Left hindlimb (tissue), 1 donor: ENCODE measurements around the gene SRGAP3.
A peak's percentile ranks its signal among the peaks of the same experiment; 100 is the strongest.

Experiments
- DNase-seq: peaks from one replicate; pipeline ENCODE4 v3.0.0-alpha.2; 2018

SRGAP3 gene

DNA sequence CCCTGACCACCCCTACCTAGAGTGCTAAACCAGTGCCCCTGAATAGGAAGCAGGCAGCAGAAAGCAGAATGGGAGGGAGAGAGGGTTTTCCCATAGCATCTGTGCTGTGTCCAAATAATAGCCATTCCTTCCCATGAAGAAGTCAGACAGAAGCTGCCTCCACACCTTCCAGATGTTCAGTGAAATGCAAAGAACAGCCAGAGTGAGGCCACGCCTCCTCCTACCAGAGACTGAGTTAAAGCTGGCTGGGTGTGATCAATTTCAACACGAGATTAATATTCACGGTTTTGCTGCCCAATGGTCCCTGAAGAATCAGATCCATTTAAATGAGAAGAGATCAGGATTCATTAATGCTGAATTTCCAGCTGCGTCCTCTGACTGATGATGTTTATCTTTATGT is 111.8 kb downstream of the SRGAP3 start:
- DNase-seq = no peak

DNA sequence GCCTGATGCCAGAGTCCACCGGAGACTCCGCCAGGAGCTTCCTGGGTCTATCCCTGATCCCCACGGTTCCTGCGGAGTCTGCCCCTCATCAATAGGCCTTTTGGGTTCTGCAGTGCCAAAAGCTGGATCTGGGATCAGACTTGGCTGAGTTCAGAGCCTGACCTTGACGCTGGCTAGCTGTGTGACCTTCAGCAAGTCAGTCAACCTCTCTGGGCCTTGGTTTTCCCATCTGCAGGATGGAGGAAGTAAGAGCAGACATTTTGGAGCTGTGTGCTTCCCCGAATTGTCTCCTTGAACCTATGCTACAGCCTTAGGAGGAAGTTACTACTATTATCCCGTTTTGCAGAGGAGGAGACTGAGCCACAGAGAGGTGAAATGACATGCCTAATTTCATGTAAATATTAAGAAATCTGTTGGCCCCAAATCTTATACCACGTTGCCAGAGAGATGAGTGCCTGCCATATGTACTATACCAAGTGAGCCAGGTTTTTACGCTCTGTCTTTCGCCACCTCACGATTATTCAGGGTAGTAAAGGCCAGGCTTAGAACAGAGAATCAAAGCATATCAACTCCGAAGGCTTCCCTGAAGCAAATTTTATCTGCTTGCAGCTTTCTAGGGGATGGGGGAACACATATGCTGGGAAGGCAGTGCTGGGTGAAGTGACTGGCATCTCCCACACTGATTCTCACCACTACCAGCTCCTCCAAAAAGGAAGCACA is 112.5 kb downstream of the SRGAP3 start:
- no peak for DNase-seq

DNA sequence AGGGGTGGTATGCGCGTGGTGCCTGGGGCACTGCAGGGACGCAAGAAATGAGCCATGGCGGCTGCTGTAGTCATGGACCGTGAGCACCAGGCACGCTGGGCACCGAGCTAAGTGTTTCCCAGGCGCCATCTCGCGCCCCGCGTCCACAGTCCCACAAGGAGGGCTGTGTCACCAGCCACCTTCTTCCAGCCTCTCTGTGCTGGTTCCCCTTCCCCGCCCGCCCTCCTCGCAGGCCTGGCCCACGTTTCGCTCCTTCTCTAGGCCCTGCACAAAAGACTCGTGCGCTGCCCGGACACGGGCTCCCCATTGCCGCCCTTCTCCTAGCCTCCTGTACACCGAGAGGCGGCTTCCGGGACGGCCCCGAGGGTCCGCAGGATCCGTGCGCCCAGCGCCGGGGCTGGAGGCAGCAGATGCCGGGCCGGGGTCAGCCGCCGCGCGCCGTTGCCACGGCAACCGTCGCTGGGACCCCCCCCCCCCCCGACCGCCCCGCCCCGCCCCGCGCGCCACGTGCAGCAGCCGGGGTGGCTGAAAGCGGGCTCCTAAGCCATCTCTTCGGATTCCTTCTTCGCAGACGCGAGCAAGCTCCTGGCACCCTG is 113.4 kb downstream of the SRGAP3 start:
- no peak for DNase-seq

DNA sequence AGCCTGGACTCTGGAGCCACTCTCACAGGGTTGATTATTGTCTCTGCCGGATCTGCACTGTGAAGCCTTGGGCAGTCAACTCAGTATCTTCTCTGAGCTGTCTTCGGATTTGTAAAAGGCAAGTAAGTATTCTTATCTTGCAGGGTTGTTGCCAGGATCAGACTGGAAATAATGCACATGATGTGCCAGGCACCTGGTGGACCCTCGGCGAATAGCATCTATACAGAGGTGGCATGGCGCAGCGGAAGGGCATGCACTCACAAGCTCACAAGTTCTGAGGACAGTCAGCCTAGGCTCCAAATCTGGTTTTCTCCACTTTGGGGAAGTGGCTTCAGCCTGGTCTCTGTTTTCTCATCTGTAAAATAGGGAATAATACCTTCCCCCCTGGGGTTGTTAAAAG is 113.9 kb downstream of the SRGAP3 start:
- DNase-seq = no peak

DNA sequence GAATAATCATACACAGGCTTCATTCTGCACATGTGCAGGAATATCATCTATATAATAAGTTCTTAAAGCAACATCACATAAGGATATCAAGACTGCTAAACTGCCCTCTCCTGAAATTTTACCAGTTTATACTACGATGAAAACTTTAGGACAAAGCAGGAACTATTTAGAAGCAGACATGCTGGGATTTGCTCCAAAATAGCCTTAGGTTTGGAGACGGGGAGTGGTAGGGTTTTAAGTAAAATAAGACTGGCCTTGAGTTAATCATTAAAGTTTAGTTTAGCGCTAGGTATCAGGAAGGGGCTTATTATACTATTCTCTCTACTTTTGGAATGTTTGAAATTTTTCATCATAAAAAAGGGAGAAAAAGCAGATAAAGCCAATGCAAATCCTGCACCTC is 115.8 kb downstream of the SRGAP3 start:
- no peak for DNase-seq

DNA sequence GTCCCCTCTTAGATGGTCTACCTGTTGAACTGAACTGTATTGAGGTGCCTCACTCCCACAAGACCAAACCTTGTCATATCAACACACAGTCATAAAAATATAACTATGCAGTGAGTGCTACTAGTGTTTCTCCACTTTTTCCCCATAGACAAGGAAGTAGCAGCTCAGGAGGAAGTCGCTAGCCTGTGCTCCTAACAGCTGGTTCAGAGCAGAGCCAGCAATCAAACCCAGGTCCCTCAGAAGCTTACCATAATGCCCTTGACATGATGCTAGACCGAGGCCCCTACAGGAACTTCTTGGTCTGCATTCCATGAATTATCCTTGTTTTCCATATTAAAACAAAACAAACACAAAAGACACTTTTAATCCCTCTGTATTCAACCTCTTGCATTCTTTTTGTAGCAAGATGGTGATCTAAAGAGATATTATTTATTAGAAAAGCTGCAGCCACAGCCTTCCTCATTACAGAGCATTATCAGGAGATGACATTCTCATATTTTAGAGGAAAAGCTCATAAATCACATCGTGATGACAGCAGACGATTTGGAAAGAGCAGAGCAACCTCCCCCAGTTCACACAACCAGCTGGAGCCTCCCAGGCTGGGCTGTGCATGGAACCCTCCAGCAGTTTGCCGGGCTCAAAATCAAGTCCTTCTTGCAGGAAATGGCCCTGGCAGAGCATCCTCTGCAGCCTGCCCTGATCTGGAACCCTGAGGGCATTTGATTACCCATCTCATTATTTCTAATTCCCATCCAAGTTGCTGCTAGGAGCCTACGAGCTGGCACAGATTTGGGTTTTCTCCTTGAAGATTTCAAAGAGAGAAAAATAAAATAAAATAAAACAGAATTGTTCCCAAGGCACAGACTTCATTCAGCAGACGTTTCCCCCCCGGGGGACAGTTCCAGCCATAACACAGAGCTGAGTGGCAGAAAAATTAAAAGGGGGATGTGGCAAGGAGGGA is 118.8 kb downstream of the SRGAP3 start:
- DNase-seq = no peak

DNA sequence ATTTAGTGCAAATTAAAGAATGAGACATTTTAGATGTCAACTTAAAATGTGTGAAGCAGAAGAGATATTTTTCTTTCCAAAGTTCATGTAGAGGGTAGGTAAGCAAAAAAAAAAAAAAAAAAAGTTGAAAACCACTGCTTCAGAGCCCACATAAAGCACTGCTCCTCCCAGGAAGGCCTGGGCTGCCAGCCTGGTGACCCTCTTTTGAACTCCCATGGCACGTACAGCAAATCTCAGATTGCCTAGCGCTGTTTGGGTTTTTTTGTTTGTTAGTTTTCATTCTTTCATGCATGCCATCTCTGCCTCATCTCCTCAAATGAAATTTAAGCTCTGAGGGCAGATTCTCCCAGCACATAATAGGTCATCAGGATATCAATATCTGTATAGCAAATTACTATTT is 120.1 kb downstream of the SRGAP3 start:
- DNase-seq = no peak

DNA sequence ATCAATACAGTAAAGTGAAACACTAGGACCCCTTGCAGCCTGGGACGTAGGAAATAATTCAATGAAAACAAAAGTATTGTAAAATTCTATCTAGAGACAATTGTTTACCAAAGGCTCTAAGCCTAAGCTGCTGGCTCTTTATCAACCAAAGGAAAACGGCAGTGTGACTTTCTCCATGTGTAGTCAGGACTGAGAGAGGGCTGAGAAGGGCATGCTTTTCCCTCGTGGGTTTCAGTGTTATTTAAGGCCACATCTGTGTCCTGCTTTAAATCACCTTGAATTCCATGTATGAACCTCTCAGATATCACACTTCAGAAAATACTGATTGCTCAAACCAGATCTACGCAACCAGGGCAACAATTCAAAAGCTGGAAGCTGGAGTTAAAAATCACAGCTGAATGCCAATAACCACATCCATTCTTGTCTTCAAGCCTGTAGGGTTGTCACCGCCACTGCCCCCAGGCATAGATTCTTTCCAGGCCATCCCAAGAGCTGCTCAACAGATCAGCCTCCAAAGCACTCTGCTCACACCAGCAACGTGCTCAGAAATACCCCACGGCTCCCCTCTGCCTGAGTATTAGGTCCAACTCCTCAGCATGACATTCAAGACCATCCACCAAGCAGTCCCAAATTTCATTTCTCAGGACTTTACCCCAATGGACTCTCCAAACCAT is 124.0 kb downstream of the SRGAP3 start:
- no peak for DNase-seq

DNA sequence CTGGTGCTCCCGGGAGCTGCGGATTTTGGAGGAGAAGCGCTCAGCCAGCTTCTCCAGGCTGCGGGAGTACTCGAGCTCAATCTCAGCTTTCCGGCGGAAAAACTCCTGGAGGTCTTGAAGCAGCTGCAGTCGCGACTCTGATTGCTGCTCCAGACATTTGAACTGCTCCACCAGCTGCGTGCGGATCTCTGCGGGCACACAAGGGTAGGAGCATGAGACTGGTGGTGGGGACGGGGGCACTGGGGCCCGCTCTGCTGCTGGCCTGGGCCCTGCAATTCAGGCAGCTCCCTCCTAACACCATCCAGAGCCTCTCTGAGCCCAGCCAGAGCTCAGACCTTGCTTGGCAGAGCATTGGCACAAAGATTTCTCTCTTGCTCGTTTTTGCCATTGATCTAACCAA is 124.7 kb downstream of the SRGAP3 start:
- no peak for DNase-seq

DNA sequence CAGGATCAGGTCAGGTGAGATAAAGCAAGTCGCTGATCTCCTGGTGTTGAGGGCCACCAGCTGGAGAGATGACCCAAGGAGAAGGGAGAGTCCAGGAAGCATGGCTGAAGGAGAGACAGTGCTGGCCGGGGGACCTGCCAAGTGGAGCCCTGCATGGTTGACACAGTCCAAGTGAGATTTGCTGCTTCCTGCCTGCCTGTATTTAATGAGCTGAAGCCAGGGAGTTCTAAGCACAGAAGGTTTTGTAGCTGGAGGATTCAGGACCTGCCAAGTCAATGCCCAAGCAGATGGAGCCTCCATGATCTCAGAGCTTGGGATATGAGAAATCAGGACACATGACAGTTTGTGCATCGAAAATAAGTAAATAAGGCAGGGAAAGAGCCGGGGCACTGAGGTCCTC is 125.6 kb downstream of the SRGAP3 start:
- DNase-seq = no peak

DNA sequence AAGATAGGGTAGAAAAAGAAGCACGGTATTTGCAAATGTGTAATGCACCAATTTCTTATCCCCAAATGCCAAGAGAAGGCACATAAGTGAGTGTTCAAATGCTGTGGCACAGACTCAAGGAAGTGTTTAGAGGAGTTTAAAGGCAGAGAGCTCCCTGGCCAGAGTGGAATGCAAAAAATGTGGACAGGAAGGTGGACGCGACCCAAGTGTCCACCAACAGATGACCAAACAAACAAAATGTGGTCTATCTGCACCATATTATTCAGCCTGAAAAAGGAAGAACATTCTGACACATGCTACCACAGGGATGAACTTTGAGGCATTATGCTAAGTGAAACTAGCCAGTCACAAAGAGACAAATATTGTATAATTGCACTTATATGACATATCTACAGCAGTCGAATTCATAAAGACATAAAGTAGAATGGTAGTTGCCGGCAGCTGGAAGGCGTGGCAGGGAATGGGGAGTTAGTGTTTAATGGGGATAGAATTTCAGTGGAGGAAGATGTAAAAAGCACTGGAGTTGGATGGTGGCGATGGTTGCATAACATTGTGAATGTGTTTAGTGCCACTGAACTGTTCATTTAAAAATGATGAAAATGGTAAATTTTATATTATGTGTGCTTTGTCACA is 126.6 kb downstream of the SRGAP3 start:
- no peak for DNase-seq

DNA sequence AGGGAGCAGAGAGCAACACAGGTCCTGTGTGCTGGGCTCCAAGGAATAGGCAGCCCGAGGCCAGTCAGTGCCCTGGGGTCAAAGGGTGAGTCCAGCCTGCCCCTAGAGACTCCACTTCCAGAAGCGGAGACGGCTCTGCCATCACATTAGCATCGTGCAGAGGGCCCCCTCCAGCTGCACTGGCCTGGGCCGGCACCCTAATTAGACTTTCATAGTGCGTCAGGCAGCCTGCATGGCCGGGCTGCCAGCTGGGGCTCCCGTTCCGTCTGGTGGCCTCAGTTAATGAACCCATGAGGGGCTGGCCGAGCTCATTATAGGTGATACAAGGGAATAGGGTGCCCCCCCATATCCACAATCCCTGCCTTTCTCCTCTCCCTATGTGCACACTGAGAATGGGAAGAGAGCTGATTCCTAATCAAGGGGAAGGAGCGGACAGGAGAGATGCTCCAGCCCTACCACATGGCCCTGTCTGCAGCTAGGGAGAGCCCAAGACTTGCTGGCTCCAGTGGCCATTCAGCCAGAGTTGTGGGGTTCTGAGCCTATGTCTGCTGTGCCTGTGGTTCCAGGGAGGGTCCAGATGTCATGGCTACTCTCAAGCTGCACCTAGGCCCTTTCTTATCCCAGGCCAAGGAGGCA is 128.0 kb downstream of the SRGAP3 start:
- DNase-seq = no peak

DNA sequence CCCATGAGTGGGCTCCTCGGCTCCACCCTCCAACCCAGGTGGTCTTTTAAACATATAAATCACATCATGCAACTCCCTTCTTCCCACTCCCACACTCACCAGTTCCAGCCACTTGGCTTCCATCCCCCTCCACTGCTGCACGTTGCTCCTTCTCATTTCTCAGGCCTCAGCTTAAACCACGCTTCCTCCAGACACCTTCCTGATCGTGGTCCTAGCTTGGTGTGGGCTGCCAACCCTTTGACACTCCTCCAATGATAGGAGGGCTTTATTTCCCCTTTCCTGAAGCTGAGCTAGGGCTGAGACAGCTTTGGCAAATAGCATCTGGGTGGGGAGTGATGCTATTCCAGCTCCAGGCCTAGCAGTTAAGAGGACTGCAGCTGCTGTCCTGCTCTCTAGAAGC is 130.1 kb downstream of the SRGAP3 start:
- DNase-seq = no peak

DNA sequence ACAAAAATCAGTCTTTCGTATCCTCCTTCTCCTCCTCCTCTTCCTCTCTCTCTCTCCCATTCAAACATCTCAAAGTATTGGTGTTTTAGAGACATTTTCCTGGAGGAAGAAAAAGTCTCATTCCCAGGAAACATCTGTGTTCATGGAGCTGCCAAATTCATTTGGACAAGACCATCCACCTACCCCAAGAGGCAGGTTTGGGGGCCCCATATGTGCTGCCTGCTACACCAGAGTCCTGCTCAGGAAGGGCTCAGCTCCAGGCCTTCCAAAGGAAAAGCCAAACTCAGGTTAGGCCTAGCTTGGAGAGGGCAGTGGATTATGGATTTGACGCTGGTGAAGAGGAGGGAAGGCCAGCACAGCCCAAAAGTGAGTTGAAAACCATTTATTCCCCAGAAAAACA is 131.2 kb downstream of the SRGAP3 start:
- DNase-seq = no peak

DNA sequence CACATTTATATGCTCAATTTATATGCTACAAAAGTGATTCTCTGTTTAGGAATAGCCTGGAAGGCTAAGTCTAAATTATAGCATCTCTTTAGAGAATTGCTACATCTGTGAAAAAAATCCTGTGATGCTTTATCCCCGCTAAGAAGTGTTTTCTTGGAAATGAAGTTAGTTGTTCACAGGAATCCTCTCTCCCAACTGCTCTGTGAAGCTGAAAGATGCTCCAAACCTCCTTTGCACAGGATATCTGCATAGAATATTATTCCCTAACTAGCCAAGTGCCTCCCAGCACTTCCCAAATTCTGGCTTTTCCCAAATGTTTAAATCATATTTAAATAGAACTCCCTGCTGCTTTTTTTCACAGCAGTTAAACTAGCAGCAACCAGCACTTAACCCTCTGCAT is 132.2 kb downstream of the SRGAP3 start:
- no peak for DNase-seq

DNA sequence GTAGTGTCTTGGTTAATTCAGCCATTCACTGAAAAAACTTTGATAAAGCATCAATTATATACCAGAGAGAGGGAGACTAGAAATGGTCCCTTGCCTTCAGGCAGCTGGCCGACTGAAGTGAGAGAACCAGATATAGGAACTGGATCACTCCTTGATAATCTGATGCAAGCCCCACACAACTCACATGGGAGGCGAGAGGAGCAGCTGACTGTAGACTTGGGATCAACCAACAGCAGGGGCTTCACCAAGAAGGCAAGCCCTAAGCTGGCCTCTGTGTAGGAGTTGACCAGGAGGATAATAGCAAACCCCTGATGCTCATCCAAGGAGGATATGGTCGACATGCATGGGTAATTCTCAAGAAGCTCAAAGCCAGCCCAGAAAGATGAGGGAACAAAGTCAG is 133.1 kb downstream of the SRGAP3 start:
- DNase-seq = no peak

DNA sequence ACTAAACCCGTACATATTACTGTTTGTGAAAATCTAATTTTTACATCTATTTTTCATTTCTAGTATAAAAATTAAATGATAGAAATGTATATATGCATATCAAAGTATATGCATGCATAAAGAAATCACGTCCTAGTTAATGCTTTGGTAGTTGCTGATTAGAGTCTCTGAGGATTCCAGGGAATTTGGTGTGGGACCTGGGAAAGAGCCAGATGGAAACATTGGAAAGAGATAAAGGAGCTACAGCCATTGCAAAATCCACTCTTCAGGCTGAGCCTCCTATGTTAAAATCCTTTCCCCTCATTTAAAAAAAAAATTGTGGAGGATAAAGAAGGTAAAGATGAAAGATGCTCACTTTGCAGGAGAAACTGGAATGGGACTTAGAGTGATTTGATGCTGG is 134.1 kb downstream of the SRGAP3 start:
- no peak for DNase-seq

DNA sequence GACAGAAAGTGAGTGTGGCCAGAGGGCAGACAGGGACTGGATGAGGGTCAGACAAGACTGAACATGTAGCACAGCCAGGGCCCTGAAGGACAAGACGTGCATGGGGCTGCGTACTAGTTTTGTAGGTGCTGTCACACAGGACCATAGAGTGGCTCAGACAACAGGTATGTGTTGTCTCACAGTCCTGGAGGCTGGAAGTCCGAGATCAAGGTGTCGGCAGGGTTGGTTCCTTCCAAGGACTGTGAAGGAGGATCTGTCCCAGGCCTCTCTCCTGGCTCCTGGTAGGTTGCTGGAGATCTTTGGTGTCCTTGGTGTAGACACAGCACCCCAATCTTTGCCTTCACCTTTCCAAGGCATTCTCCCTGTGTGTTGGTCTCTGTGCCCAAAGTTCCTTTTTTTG is 136.4 kb downstream of the SRGAP3 start:
- no peak for DNase-seq

DNA sequence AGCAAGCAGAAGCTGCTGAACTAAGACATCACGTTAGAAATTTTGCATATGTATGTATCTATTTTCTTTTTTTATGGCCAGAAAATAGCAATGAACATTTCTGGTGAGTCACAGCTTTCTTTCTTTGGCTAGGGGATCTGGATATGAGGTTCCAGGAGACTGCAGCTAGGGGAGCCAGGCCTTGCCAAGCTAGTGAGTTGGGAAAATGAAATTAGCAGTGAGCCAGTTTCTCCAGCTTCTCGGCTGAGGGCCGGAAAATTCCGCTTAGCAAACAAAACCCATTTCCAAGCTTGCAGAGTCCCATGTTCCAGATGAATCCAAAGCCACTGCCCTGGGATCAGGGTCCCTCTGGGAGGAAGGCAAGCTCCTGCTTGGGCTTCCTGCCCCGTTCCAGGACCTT is 137.6 kb downstream of the SRGAP3 start:
- peak; percentile 84 for DNase-seq

DNA sequence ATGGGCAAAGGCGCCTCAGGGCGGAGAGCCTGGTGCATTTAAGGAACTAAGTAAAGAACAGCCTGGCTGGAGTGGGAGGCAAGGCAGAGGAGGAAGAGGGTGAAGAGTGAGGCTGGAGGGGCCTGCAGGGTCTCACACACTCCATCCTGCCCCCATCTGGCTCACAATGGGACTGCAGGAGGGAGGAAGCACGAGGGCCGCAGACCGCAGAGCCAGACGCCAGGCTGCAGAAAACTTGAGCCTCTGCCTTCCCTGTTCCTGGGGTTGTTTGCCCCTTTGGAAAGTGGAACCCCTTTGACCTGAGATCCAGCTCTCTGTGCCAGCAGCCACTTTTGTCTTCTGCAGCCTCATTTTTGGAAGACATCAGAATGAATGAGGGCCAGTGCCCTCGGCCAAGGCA is 138.0 kb downstream of the SRGAP3 start:
- no peak for DNase-seq

DNA sequence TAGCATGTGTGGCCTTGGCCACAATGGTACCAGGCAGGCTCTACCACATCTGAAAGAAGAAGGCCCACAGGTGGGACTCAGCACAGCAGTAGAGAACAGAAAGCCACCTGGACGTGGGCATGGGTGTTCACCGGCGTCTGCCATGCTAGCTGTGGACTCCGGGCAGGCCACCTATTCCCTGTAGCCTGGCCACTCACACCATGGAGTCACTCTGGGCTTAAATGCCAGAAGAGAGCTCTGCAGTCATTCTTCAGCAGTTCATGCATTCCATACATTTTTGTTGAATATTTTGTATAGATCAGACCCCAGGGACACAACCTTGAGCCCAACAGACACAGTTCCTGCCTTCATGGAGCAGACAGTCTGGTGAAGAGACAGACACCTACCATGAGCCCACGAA is 138.6 kb downstream of the SRGAP3 start:
- DNase-seq = no peak

DNA sequence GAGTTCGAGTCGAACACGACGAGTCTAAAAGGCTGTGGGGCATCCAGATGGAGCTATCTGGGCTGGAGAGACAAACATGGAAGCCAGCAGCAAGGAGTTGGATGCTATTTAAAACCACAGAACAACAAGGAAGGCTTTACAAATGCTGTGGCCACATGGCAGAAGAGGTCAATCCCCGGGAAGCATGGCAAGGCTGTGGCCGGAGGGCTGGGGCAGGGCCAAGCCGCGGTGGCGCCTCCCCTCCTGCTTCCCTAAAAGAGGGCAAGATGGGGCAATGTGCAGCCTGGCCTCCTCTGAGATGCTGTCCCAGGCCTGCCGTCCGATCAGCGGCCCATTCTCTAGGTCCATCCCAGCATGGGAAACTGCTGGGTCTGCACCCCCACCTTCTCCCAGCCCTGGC is 139.1 kb downstream of the SRGAP3 start:
- no peak for DNase-seq

DNA sequence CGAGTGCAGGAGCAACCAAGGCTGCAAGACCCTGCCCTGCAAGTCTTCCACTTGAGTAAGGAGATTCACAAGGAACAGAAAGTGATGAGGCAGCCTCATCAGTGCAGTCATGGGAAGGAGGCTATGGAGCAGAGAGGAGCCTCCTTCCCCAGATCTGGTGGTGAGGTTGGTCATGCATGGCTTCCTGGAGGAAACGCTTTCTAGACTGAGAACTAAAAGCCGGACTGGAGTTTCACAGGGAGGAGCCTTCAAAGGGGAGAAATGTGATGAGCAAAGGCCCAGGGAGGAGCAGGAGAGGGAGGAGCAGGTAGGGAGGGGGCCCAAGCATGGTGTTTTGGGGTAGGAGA is 139.9 kb downstream of the SRGAP3 start:
- no peak for DNase-seq
